DND-41 (cell line): Measurements from ENCODE around the gene GPR6.

ENCODE experiments used
- EZH2 ChIP-seq: IDR thresholded peaks from 3 replicates; pipeline ENCODE4 v1.6.1; 2012; ENCODE audit warnings: borderline replicate concordance, low read depth, mild to moderate bottlenecking, moderate library complexity, low read length, inconsistent platforms; ENCODE audit not compliant: severe bottlenecking
- TF ChIP-seq, protein P1 (sequence below): IDR thresholded peaks from 2 replicates; pipeline ENCODE4 v1.5.1; 2012; ENCODE audit warnings: borderline replicate concordance, low read length, moderate library complexity, mild to moderate bottlenecking; ENCODE audit not compliant: poor library complexity, severe bottlenecking; ENCODE audit errors: extremely low read depth

DNA sequence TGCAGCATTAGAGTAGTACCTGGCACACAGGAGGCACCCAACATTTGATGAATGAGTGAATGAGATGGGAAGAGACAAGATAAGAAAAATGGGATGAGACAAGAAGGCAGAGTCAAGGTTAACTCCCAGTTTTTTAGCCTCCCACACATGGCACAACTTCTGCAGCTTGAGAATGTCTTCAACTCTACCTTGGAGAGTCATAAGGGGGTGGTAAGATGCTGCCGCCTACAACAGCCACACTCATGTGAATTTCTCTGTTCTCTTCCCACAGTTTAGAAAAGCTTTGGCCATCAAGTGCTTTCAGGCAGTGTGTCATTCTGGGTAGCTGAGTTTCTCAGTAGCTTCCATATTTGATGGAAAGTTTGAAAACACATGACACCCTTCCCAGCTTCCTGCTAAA lies 19.5 kb upstream of the GPR6 start:
- TF ChIP-seq, protein P1, sequence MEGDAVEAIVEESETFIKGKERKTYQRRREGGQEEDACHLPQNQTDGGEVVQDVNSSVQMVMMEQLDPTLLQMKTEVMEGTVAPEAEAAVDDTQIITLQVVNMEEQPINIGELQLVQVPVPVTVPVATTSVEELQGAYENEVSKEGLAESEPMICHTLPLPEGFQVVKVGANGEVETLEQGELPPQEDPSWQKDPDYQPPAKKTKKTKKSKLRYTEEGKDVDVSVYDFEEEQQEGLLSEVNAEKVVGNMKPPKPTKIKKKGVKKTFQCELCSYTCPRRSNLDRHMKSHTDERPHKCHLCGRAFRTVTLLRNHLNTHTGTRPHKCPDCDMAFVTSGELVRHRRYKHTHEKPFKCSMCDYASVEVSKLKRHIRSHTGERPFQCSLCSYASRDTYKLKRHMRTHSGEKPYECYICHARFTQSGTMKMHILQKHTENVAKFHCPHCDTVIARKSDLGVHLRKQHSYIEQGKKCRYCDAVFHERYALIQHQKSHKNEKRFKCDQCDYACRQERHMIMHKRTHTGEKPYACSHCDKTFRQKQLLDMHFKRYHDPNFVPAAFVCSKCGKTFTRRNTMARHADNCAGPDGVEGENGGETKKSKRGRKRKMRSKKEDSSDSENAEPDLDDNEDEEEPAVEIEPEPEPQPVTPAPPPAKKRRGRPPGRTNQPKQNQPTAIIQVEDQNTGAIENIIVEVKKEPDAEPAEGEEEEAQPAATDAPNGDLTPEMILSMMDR = no peak
- no peak for TF ChIP-seq EZH2
